ENCODE data around the gene HCK. TPM values are rescaled to one million over a fixed set of nuclear protein-coding genes. Genes with fewer than 3 reads are reported as not detected.

Gene HCK
- total RNA-seq, 1 experiment from 2014 or later: not detected

GRCh38 chr20:32108814-32109391 lies 56.9 kb downstream of the HCK start:
- POLR2A ChIA-PET (ENCODE audit: unreplicated experiment): interaction anchor here (0.6 to 0.7 kb wide), 2 partner anchors 22 to 49 kb away, joined by 4 read pairs; no protein-coding TSS in a partner anchor

GRCh38 chr20:32109392-32110172 lies 57.5 kb downstream of the HCK start, which contains the start of gene TM9SF4:
TM9SF4 (plus strand) TSS chr20:32109714; CDS start chr20:32109741, 27 bp downstream.
- H3K27me3 ChIP-seq (ENCODE audit: insufficient read depth, low read depth): peaks cover 6% of the 10 kb centered on the region; the same call in 1 of the 2 replicates
- TF ChIP-seq EZH2 (IDR thresholded peaks at IDR 0.05; ENCODE audit: low read depth) (no peak), CTCF (conservative IDR thresholded peaks at IDR 0.05) (no peak)
- H3K4me1 ChIP-seq (replicated peaks; ENCODE audit: insufficient read depth): peaks cover 9% of the 10 kb centered on the region
- ChIA-PET CTCF (interaction anchor here (0.6 kb wide), 2 partner anchors 257 to 320 kb away, joined by 3 to 7 read pairs; no protein-coding TSS in a partner anchor), POLR2A (ENCODE audit: unreplicated experiment) (interaction anchor here (0.6 to 0.7 kb wide), 5 partner anchors 22 to 712 kb away, joined by 3 to 7 read pairs (median 4); no protein-coding TSS in a partner anchor)
- peak within 1 kb of the TSS; percentile 74 for H3K4me3 ChIP-seq
- H2AFZ ChIP-seq: peak within 1 kb of the TSS; percentile 97
- H3K79me2 ChIP-seq (ENCODE audit: low read depth): peaks cover 49% of the 10 kb centered on the region
- H3F3A ChIP-seq (ENCODE audit: insufficient read depth, low read depth): no peaks in the 10 kb centered on the region
- intact Hi-C loops (cut with micrococcal nuclease; ENCODE audit: unreplicated experiment): no loop called here
- H3K9me3 ChIP-seq (ENCODE audit: insufficient read depth, low read depth): peaks cover 4% of the 10 kb centered on the region; the same call in 1 of the 2 replicates
- H3K36me3 ChIP-seq (ENCODE audit: low read depth): no peaks in the 10 kb centered on the region
- peaks cover 10% of the 10 kb centered on the region for H4K20me1 ChIP-seq (ENCODE audit: insufficient read depth)
- no peaks in the 10 kb centered on the region for H3K9me2 ChIP-seq (ENCODE audit: insufficient read depth)
- peak within 1 kb of the TSS; percentile 96 for H3K27ac ChIP-seq
- DNase-seq: peak; percentile 79 to 89
- peak within 1 kb of the TSS; percentile 98 for H3K4me2 ChIP-seq
- BruUV-seq (replicated peaks): TSS peak; percentile 66

More at GRCh38 chr20:32108814-32109391, 56.9 kb downstream of the HCK start:
- no peak for DNase-seq
- H3K27me3 ChIP-seq (ENCODE audit: insufficient read depth, low read depth): peaks cover 10% of the 10 kb centered on the region; the same call in 1 of the 2 replicates
- H4K20me1 ChIP-seq (ENCODE audit: insufficient read depth): peaks cover 3% of the 10 kb centered on the region
- H3K4me2 ChIP-seq: peak overlapping the region; percentile 98; the same call in 1 of the 2 replicates
- H3F3A ChIP-seq (ENCODE audit: insufficient read depth, low read depth): no peaks in the 10 kb centered on the region
- peak overlapping the region; percentile 97 for H2AFZ ChIP-seq
- intact Hi-C loops (cut with micrococcal nuclease; ENCODE audit: unreplicated experiment): no loop called here
- H3K4me1 ChIP-seq (replicated peaks; ENCODE audit: insufficient read depth): peaks cover 9% of the 10 kb centered on the region
- no peaks in the 10 kb centered on the region for H3K36me3 ChIP-seq (ENCODE audit: low read depth)
- TF ChIP-seq CTCF (conservative IDR thresholded peaks at IDR 0.05) (no peak), EZH2 (IDR thresholded peaks at IDR 0.05; ENCODE audit: low read depth) (no peak)
- CTCF ChIA-PET: interaction anchor here (0.5 kb wide), 1 partner anchor 257 kb away, joined by 5 read pairs; no protein-coding TSS in a partner anchor
- H3K27ac ChIP-seq: peak overlapping the region; percentile 96; the same call in 1 of the 2 replicates
- peaks cover 4% of the 10 kb centered on the region; the same call in 1 of the 2 replicates for H3K9me3 ChIP-seq (ENCODE audit: insufficient read depth, low read depth)
- no TSS peak for BruUV-seq (replicated peaks)
- peak overlapping the region; percentile 74; the same call in 1 of the 2 replicates for H3K4me3 ChIP-seq
- peaks cover 42% of the 10 kb centered on the region for H3K79me2 ChIP-seq (ENCODE audit: low read depth)
- no peaks in the 10 kb centered on the region for H3K9me2 ChIP-seq (ENCODE audit: insufficient read depth)

GRCh38 chr20:32110173-32110704 lies 58.2 kb downstream of the HCK start:
- CTCF ChIA-PET: interaction anchor here (0.6 kb wide), 1 partner anchor 320 kb away, joined by 3 read pairs; no protein-coding TSS in a partner anchor
- H3K4me1 ChIP-seq (replicated peaks; ENCODE audit: insufficient read depth): peaks cover 9% of the 10 kb centered on the region
- H4K20me1 ChIP-seq (ENCODE audit: insufficient read depth): peaks cover 15% of the 10 kb centered on the region
- POLR2A ChIA-PET (ENCODE audit: unreplicated experiment): interaction anchor here (0.6 kb wide), 2 partner anchors 266 to 711 kb away, joined by 3 to 7 read pairs; no protein-coding TSS in a partner anchor
- H3K27ac ChIP-seq: peak overlapping the region; percentile 96
- no peaks in the 10 kb centered on the region for H3F3A ChIP-seq (ENCODE audit: insufficient read depth, low read depth)
- peak overlapping the region; percentile 74 for H3K4me3 ChIP-seq
- no TSS peak for BruUV-seq (replicated peaks)
- intact Hi-C loops (cut with micrococcal nuclease; ENCODE audit: unreplicated experiment): no loop called here
- peaks cover 4% of the 10 kb centered on the region; the same call in 1 of the 2 replicates for H3K9me3 ChIP-seq (ENCODE audit: insufficient read depth, low read depth)
- TF ChIP-seq CTCF (conservative IDR thresholded peaks at IDR 0.05) (no peak), EZH2 (IDR thresholded peaks at IDR 0.05; ENCODE audit: low read depth) (no peak)
- H3K9me2 ChIP-seq (ENCODE audit: insufficient read depth): no peaks in the 10 kb centered on the region
- no peak for DNase-seq
- no peaks in the 10 kb centered on the region for H3K27me3 ChIP-seq (ENCODE audit: insufficient read depth, low read depth)
- H3K4me2 ChIP-seq: peak overlapping the region; percentile 98
- H3K36me3 ChIP-seq (ENCODE audit: low read depth): no peaks in the 10 kb centered on the region
- H2AFZ ChIP-seq: peak overlapping the region; percentile 97
- peaks cover 55% of the 10 kb centered on the region for H3K79me2 ChIP-seq (ENCODE audit: low read depth)
